K562 (cell line): Measurements from ENCODE around the gene PPIP5K2. TPM values are rescaled to one million over a fixed set of nuclear protein-coding genes. Genes with fewer than 3 reads are reported as not detected.

ENCODE experiments used
- ATAC-seq: fragments of 200-7000 bp; cut with Tn5 transposase; 3 replicates; pipeline ENCODE4 v1.9.1; 2020; ENCODE audit warnings: moderate library complexity
- BruUV-seq: library from RNA; stranded (reverse); fragments of 400-500 nt; replicated peaks from 2 replicates; lab custom pipeline; 2021; lab: Mats Ljungman, UMichigan
- CTCF ChIA-PET: fragments of 300-600 bp; formaldehyde crosslinking; extraction: SDS; loops from one replicate; lab custom pipeline; 2021; ENCODE audit warnings: low intra/inter-chr PET ratio; lab: Yijun Ruan, JAX
- POLR2A ChIA-PET: fragments of 300-600, 350-650 bp; sonication (Branson Sonifier 250); formaldehyde crosslinking; extraction: SDS; loops from one replicate; lab custom pipeline; 2021; ENCODE audit warnings: antibody characterized with exemption, inconsistent platforms; lab: Yijun Ruan, JAX
- DNase-seq, 4 experiments: peaks; one replicate each; pipeline versions ENCODE4 v3.0.0 to v3.0.0-alpha.2; 2011 to 2018; ENCODE audit warnings: low spot score in 3 of 4, mixed read lengths in 3 of 4; ENCODE audit errors: extremely low read depth in 1 of 4
- FAIRE-seq: peaks from 2 replicates; lab custom pipeline; 2011; peaks lifted over from hg19 to GRCh38; lab: Jason Lieb, UNC
- H2AFZ ChIP-seq: 2 replicates; pipeline ENCODE4 v1.6.0; 2011; ENCODE audit warnings: low read depth, low read length, control low read depth, inconsistent platforms
- H3K27ac ChIP-seq: fragments of 200-600 bp; 3 replicates; pipeline ENCODE4 v1.8.0; 2011; ENCODE audit warnings: low read depth, mild to moderate bottlenecking, control low read depth, inconsistent platforms, low read length, moderate library complexity, mixed read lengths; ENCODE audit errors: extremely low read depth
- H3K27me3 ChIP-seq, 2 experiments: fragments of 300-600 bp in 1 of 2; 2 replicates in 1 of 2; 3 replicates in 1 of 2; pipeline versions ENCODE4 v1.6.0 to v1.8.0; 2011; ENCODE audit warnings: inconsistent platforms in 2 of 2, low read length in 2 of 2, mild to moderate bottlenecking in 1 of 2, mixed read lengths in 1 of 2, moderate library complexity in 1 of 2; ENCODE audit not compliant: control insufficient read depth in 2 of 2, insufficient read depth in 2 of 2
- H3K36me3 ChIP-seq: fragments of 300-600 bp; 3 replicates; pipeline ENCODE4 v1.8.0; 2011; ENCODE audit warnings: mild to moderate bottlenecking, low read length, inconsistent platforms; ENCODE audit not compliant: control insufficient read depth, insufficient read depth
- H3K4me1 ChIP-seq, 2 experiments: fragments of 200-600 bp in 1 of 2; replicated peaks in 1 of 2; 2 replicates in 1 of 2; 3 replicates in 1 of 2; pipeline versions ENCODE4 v1.5.1 to v1.8.0; 2011; ENCODE audit warnings: inconsistent platforms in 2 of 2, low read length in 2 of 2, mild to moderate bottlenecking in 1 of 2, mixed read lengths in 1 of 2, moderate library complexity in 1 of 2; ENCODE audit not compliant: control insufficient read depth in 2 of 2, insufficient read depth in 2 of 2
- H3K4me2 ChIP-seq: 2 replicates; pipeline ENCODE4 v1.6.1; 2011; ENCODE audit warnings: low read length, control low read depth, inconsistent platforms, mixed read lengths; ENCODE audit not compliant: insufficient read depth
- H3K4me3 ChIP-seq: fragments of 200-600 bp; sonication (generic), shearing (Covaris generic); 2 replicates; pipeline ENCODE4 v1.5.1; 2016; ENCODE audit warnings: control low read depth, inconsistent platforms
- H3K79me2 ChIP-seq: fragments of 200-600 bp; 3 replicates; pipeline ENCODE4 v1.8.0; 2011; ENCODE audit warnings: low read length, inconsistent platforms; ENCODE audit not compliant: control insufficient read depth, insufficient read depth
- H3K9ac ChIP-seq, 2 experiments: 2 replicates each; pipeline versions ENCODE4 v1.6.0 to v1.6.1; 2011; ENCODE audit warnings: low read depth in 2 of 2, low read length in 2 of 2, control low read depth in 1 of 2, inconsistent platforms in 1 of 2, mild to moderate bottlenecking in 1 of 2, mixed read lengths in 1 of 2; ENCODE audit not compliant: insufficient read depth in 1 of 2
- H3K9me1 ChIP-seq: one replicate; pipeline ENCODE4 v1.6.0; 2011; ENCODE audit warnings: inconsistent platforms, mild to moderate bottlenecking, low read length, moderate library complexity; ENCODE audit not compliant: control insufficient read depth, insufficient read depth
- H3K9me3 ChIP-seq: replicated peaks from 2 replicates; pipeline ENCODE4 v1.5.1; 2011; ENCODE audit warnings: low read depth, low read length, inconsistent platforms; ENCODE audit not compliant: control insufficient read depth, insufficient read depth
- H4K20me1 ChIP-seq: replicated peaks from 2 replicates; pipeline ENCODE4 v1.6.1; 2011; ENCODE audit warnings: low read length, inconsistent platforms, mixed read lengths; ENCODE audit not compliant: control insufficient read depth, insufficient read depth
- BACH1 ChIP-seq: fragments of 200-800 bp; sonication (Bioruptor generic); IDR thresholded peaks from 2 replicates; pipeline ENCODE4 v1.6.1; 2016; ENCODE audit warnings: missing genetic modification characterization, missing compliant biosample characterization
- DACH1 ChIP-seq: fragments of 450-650 bp; IDR thresholded peaks from 2 replicates; pipeline ENCODE4 v1.6.1; 2018; ENCODE audit not compliant: partially characterized antibody
- HDGF ChIP-seq: fragments of 450-650 bp; IDR thresholded peaks from 2 replicates; pipeline ENCODE4 v1.6.1; 2016
- L3MBTL2 ChIP-seq: fragments of 450-650 bp; IDR thresholded peaks from 2 replicates; pipeline ENCODE4 v1.6.1; 2016; ENCODE audit warnings: mild to moderate bottlenecking, moderate library complexity
- SMAD1 ChIP-seq: fragments of 150-350 bp; IDR thresholded peaks from 2 replicates; pipeline ENCODE4 v1.6.1; 2014; ENCODE audit warnings: low read length, low read depth; ENCODE audit not compliant: partially characterized antibody
- SNRNP70 ChIP-seq: fragments of 200-400 bp; formaldehyde crosslinking; optimal IDR thresholded peaks from 2 replicates; pipeline ENCODE3; 2017; ENCODE audit warnings: low read depth, low read length
- YY1 ChIP-seq, 3 experiments: IDR thresholded peaks; 2 replicates each; pipeline ENCODE4 v1.6.1; 2011; ENCODE audit warnings: low read length in 2 of 3, mild to moderate bottlenecking in 2 of 3, moderate library complexity in 2 of 3, borderline replicate concordance in 1 of 3, control low read depth in 1 of 3, low read depth in 1 of 3; ENCODE audit not compliant: insufficient read depth in 3 of 3, insufficient replicate concordance in 2 of 3, control insufficient read depth in 1 of 3, insufficient read length in 1 of 3; ENCODE audit errors: extremely low read depth in 1 of 3
- ZKSCAN1 ChIP-seq: fragments of 150-350 bp; IDR thresholded peaks from 2 replicates; pipeline ENCODE4 v1.6.1; 2016; ENCODE audit warnings: low read depth, low read length
- ZNF263 ChIP-seq: sonication (generic); formaldehyde crosslinking; IDR thresholded peaks from 2 replicates; pipeline ENCODE4 v1.8.0; 2022; ENCODE audit warnings: mild to moderate bottlenecking, missing genetic modification reagents, borderline replicate concordance
- ZNF324 ChIP-seq: fragments of 250-450 bp; sonication (Bioruptor Pico); IDR thresholded peaks from 2 replicates; pipeline ENCODE4 v1.4.0; 2020; ENCODE audit warnings: mild to moderate bottlenecking
- ZNF507 ChIP-seq: conservative IDR thresholded peaks from 2 replicates; pipeline ENCODE4 v1.6.1; 2017; ENCODE audit warnings: missing genetic modification characterization, missing compliant biosample characterization
- in situ Hi-C: fragments of 300-500 bp; cut with MboI; formaldehyde crosslinking; loops from 4 replicates; pipeline ENCODE4 v1.15.0; 2018; ENCODE audit warnings: inconsistent platforms, mixed read lengths
- intact Hi-C: fragments of 100-400 bp; cut with micrococcal nuclease; formaldehyde crosslinking; loops from 2 replicates; pipeline ENCODE4 v1.14.2; 2022
- polyA plus RNA-seq, 8 experiments: library from polyadenylated mRNA; depleted of rRNA in 4 of 8; stranded (reverse) in 5 of 8; unstranded in 3 of 8; fragments of >200 nt; fragmentation: Nextera tagmentation in 2 of 8; fragmentation: Illumina TruSeq in 1 of 8; extraction: Ambion mirVana in 2 of 8; extraction: Trizol in 1 of 8; gene quantifications; 2 replicates each; pipeline versions ENCODE4 v1.2.1 to v1.2.3, GENCODE V29; 2011 to 2014; ENCODE audit warnings: inconsistent platforms in 1 of 8, missing spikeins in 1 of 8
- total RNA-seq, 7 experiments: library from RNA; depleted of rRNA in 6 of 7; stranded (reverse); fragments of >200 nt in 6 of 7; fragmentation: Illumina TruSeq in 2 of 7; extraction: Trizol in 2 of 7; gene quantifications; 2 replicates each; pipeline versions ENCODE4 v1.2.1 to v1.2.3, GENCODE V29; 2011 to 2021; ENCODE audit warnings: low replicate concordance in 1 of 7
- TF ChIP-seq, protein P1 (sequence below), 3 experiments: fragments of 200-800 bp in 1 of 3; sonication (Bioruptor generic) in 1 of 3; sonication (generic) in 1 of 3; formaldehyde crosslinking in 1 of 3; IDR thresholded peaks; 2 replicates each; pipeline versions ENCODE4 v1.6.1 to v1.8.0; 2016 to 2022; ENCODE audit warnings: mild to moderate bottlenecking in 2 of 3, missing compliant biosample characterization in 2 of 3, missing genetic modification characterization in 2 of 3, missing genetic modification reagents in 1 of 3
- TF ChIP-seq, protein P2 (sequence below): fragments of 250-450 bp; sonication (Bioruptor Pico); IDR thresholded peaks from 2 replicates; pipeline ENCODE4 v1.4.0; 2020; ENCODE audit warnings: borderline replicate concordance

Gene PPIP5K2
- total and polyA plus RNA-seq, 9 of the 15 experiments (the other 6 are each of a cell fraction or from before 2014, with no cell fraction given): 39.4 to 150 (median 99.1) TPM

DNA sequence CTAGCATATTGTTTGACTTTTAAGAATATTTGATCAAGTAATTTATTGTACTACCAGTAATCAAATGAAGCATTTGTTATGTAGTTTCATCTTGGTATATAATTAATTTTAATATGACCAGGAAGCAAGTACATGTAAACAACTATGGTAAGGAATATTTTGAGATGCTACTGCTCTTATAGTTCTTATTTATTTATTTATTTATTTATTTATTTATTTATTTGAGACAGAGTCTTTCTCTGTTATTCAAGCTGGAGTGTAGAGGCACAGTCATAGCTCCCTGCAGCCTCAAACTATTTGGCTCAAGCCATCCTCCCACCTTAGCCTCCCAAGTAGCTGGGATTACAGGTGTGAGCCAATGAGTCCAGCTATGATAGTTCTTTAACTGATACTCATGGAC lies 8.1 kb downstream of the PPIP5K2 start:
- peaks cover 0 to 6% of the 10 kb centered on the region in 2 experiments; a peak in 2 of 5 replicates for H3K4me1 ChIP-seq
- H3K9me1 ChIP-seq: no peaks in the 10 kb centered on the region
- no peak overlapping the region for H3K4me3 ChIP-seq
- TF ChIP-seq ZKSCAN1 (no peak), SNRNP70 (no peak), DACH1 (no peak), HDGF (no peak), YY1 (IDR thresholded peaks at IDR 0.05; ENCODE audit: borderline replicate concordance in 1 of 3, control insufficient read depth in 1 of 3, extremely low read depth in 1 of 3, insufficient read depth in 3 of 3, insufficient read length in 1 of 3, insufficient replicate concordance in 2 of 3, low read depth in 1 of 3, low read length in 2 of 3) (no peak), ZNF263 (CRISPR knock-in tag) (no peak), SMAD1 (no peak), ZNF324 (CRISPR knock-in tag) (no peak), BACH1 (tag) (no peak), ZNF507 (no peak), L3MBTL2 (no peak)
- TF ChIP-seq, protein P1, sequence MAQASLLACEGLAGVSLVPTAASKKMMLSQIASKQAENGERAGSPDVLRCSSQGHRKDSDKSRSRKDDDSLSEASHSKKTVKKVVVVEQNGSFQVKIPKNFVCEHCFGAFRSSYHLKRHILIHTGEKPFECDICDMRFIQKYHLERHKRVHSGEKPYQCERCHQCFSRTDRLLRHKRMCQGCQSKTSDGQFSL (CRISPR knock-in tag; IDR thresholded peaks at IDR 0.05): no peak
- TF ChIP-seq, protein P1 (tag; IDR thresholded peaks at IDR 0.05): no peak
- TF ChIP-seq, protein P2, sequence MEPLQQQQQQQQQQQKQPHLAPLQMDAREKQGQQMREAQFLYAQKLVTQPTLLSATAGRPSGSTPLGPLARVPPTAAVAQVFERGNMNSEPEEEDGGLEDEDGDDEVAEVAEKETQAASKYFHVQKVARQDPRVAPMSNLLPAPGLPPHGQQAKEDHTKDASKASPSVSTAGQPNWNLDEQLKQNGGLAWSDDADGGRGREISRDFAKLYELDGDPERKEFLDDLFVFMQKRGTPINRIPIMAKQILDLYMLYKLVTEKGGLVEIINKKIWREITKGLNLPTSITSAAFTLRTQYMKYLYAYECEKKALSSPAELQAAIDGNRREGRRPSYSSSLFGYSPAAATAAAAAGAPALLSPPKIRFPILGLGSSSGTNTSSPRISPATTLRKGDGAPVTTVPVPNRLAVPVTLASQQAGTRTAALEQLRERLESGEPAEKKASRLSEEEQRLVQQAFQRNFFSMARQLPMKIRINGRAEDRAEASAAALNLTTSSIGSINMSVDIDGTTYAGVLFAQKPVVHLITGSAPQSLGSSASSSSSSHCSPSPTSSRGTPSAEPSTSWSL (CRISPR knock-in tag): no peak
- no peak overlapping the region for H3K9ac ChIP-seq
- no peaks in the 10 kb centered on the region for H3K9me3 ChIP-seq
- peaks cover 73% of the 10 kb centered on the region for H3K79me2 ChIP-seq
- peaks cover 45% of the 10 kb centered on the region for H3K36me3 ChIP-seq
- H4K20me1 ChIP-seq: no peaks in the 10 kb centered on the region
- ChIA-PET CTCF (no interaction called here), POLR2A (interaction anchor here (0.6 to 2.5 kb wide), 3 partner anchors 8 to 271 kb away, joined by 3 to 13 read pairs (median 3); partner anchors contain the start of genes GIN1 and PPIP5K2)
- H2AFZ ChIP-seq: no peak overlapping the region
- no peak overlapping the region for H3K27ac ChIP-seq
- in situ Hi-C loops: no loop called here
- no peaks in the 10 kb centered on the region for H3K27me3 ChIP-seq
- BruUV-seq: no TSS peak
- DNase-seq: no peak
- no peak for ATAC-seq
- intact Hi-C loops: loop anchor here (10.0 kb wide), 1 partner anchor 957 kb away; no protein-coding TSS in a partner anchor
- no peak overlapping the region for H3K4me2 ChIP-seq
- FAIRE-seq: no peak
